ENCODE data around the gene LYST. TPM values are rescaled to one million over a fixed set of nuclear protein-coding genes. Genes with fewer than 3 reads are reported as not detected.
"Not testable (repeated sequence)": the region's sequence is repeated elsewhere in the genome, so short reads cannot be mapped to it uniquely, and the experiment has no call there.

Gene LYST, protein sequence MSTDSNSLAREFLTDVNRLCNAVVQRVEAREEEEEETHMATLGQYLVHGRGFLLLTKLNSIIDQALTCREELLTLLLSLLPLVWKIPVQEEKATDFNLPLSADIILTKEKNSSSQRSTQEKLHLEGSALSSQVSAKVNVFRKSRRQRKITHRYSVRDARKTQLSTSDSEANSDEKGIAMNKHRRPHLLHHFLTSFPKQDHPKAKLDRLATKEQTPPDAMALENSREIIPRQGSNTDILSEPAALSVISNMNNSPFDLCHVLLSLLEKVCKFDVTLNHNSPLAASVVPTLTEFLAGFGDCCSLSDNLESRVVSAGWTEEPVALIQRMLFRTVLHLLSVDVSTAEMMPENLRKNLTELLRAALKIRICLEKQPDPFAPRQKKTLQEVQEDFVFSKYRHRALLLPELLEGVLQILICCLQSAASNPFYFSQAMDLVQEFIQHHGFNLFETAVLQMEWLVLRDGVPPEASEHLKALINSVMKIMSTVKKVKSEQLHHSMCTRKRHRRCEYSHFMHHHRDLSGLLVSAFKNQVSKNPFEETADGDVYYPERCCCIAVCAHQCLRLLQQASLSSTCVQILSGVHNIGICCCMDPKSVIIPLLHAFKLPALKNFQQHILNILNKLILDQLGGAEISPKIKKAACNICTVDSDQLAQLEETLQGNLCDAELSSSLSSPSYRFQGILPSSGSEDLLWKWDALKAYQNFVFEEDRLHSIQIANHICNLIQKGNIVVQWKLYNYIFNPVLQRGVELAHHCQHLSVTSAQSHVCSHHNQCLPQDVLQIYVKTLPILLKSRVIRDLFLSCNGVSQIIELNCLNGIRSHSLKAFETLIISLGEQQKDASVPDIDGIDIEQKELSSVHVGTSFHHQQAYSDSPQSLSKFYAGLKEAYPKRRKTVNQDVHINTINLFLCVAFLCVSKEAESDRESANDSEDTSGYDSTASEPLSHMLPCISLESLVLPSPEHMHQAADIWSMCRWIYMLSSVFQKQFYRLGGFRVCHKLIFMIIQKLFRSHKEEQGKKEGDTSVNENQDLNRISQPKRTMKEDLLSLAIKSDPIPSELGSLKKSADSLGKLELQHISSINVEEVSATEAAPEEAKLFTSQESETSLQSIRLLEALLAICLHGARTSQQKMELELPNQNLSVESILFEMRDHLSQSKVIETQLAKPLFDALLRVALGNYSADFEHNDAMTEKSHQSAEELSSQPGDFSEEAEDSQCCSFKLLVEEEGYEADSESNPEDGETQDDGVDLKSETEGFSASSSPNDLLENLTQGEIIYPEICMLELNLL (N-terminal part only)
- total RNA-seq = 10 to 100 TPM; 48.0 to 62.8 (median 61.0) TPM

DNA sequence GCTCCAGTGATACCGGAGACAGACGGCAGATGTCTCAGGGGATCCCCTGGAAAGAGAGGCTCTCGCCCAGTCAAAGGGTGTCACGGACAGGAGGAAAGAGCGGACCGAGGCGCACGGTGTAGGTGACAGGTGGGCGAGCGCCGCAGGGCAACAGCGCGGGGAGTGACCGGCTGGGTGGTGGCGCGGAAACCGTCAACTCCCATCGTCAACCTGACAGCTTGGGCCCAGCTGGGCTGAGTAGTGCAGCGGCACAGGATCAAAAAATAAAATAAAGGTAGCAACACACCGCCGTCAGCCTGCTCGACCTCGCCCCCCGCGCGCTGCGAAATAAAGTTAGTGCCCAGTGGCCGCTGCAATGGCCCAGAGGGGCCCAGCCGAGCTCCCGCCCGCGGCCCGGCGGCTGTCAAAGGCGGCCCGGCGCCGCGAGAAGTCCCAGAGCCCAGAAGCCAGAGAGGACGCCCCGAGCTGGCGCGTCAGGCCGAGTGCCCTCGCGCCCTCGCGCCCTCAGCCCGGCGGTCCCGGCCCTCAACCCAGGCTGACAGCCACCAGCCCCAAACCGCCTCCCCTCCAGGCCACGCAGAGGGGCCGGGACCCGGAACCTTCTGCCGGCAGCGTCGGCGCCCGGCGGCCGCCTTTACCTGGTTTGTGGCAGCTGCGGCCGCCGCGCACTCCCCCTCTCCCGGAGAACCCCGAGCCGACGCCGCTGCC lies at the start of gene LYST:
Gene LYST, minus strand, starts transcription at position 702 of the 708 bp plus-strand sequence. CDS start 36,489 bp downstream, outside the sequence.
- peaks cover 0 to 34% (median 14%) of the 10 kb centered on the region in 4 donors for H3K4me1 ChIP-seq
- H3K9me3 ChIP-seq = no peaks in the 10 kb centered on the region
- peak within 1 kb of the TSS; percentile 81 to 100 (median 92) for H3K4me3 ChIP-seq
- no peaks in the 10 kb centered on the region for H3K36me3 ChIP-seq
- peak; percentile 26 to 45 for DNase-seq (ENCODE audit: low spot score in 2 of 2)
- no peaks in the 10 kb centered on the region for H3K27me3 ChIP-seq
- H3K27ac ChIP-seq = peak within 1 kb of the TSS; percentile 92 to 97 (median 94)
- TF ChIP-seq POLR2A (IDR thresholded peaks at IDR 0.05) (no peak), EP300 (IDR thresholded peaks at IDR 0.05) (no peak)
- TF ChIP-seq, protein P1, sequence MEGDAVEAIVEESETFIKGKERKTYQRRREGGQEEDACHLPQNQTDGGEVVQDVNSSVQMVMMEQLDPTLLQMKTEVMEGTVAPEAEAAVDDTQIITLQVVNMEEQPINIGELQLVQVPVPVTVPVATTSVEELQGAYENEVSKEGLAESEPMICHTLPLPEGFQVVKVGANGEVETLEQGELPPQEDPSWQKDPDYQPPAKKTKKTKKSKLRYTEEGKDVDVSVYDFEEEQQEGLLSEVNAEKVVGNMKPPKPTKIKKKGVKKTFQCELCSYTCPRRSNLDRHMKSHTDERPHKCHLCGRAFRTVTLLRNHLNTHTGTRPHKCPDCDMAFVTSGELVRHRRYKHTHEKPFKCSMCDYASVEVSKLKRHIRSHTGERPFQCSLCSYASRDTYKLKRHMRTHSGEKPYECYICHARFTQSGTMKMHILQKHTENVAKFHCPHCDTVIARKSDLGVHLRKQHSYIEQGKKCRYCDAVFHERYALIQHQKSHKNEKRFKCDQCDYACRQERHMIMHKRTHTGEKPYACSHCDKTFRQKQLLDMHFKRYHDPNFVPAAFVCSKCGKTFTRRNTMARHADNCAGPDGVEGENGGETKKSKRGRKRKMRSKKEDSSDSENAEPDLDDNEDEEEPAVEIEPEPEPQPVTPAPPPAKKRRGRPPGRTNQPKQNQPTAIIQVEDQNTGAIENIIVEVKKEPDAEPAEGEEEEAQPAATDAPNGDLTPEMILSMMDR (IDR thresholded peaks at IDR 0.05) = peak; percentile 18 to 56 (median 43)
- WGBS, 2 donors = 0 to 1% methylated on average over 19 to 22 of the region's 71 CpGs

DNA sequence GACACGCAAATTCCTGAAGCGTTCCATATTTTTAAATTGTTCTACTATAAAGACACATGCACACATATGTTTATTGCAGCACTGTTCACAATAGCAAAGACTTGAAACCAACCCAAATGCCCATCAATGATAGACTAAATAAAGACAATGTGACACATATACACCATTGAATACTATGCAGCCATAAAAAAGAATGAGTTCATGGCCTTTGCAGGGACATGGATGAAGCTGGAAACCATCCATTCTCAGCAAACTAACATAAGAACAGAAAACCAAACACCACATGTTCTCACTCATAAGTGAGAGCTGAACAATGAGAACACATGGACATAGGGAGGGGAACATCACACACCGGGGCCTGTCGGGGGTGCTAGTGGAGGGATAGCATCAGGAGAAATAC lies 48.8 kb upstream of the LYST start:
- H3K4me3 ChIP-seq; H3K27ac ChIP-seq; H3K36me3 ChIP-seq; H3K9me3 ChIP-seq; H3K27me3 ChIP-seq; DNase-seq (ENCODE audit: low spot score in 2 of 2): not testable (repeated sequence)
- H3K4me1 ChIP-seq = peaks cover 0 to 44% (median 32%) of the 10 kb centered on the region in 4 donors
- 93 to 96% methylated on average over 4 of the region's 4 CpGs for WGBS, 2 donors

DNA sequence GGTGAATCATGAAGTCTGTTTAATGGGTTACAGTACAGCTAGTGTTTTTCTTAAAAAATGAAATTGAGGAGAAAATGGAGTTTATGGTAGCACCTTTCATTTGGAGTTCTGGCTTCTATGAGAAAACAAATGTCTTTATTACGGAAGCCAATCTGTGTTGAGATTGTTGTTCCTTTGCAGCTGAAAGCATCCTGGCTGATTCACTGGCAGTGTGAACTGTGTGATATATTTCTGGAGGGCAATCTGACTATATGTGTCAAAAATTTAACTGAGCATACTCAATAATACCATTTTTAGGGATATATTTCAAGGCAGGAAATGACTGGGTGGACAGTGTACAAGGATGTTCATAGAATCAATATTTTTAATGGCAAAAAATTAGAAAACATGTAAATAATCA lies 46.6 kb upstream of the LYST start:
- Histone ChIP-seq H3K36me3 (no peaks in the 10 kb centered on the region), H3K4me3 (no peak overlapping the region), H3K27me3 (no peaks in the 10 kb centered on the region), H3K9me3 (no peaks in the 10 kb centered on the region), H3K4me1 (peaks cover 0 to 37% (median 20%) of the 10 kb centered on the region in 4 donors), H3K27ac (peak overlapping the region in 1 of 4 donors; percentile 15)
- no peak for DNase-seq (ENCODE audit: low spot score in 2 of 2)
- WGBS, 2 donors = 90 to 91% methylated on average over 1 of the region's 1 CpG
- TF ChIP-seq, protein P1 (IDR thresholded peaks at IDR 0.05) = no peak
- TF ChIP-seq EP300 (IDR thresholded peaks at IDR 0.05) = no peak
- TF ChIP-seq POLR2A (IDR thresholded peaks at IDR 0.05) = no peak

DNA sequence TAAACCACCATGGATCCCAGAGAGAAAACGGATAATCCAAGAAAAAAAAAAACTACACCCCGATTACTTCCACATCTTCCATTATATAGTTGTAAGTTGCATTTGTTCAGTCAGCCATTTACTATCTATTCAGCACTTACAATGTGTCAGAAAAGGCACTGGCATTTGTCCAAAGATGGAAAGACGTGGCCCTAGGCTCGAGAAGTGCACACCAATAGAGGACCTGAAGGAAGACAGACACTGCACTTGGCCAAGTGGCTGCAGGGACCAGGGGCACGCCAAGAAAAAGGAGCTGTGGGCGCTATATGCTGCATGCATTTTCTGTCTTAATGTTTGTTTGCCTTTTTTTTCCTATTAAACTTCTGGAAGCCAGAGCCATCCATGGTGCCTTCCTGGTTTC lies 45.2 kb upstream of the LYST start:
- 77 to 83% methylated on average over 6 of the region's 6 CpGs for WGBS, 2 donors
- H3K4me1 ChIP-seq = peaks cover 0 to 25% (median 10%) of the 10 kb centered on the region in 4 donors
- no peak overlapping the region for H3K4me3 ChIP-seq
- TF ChIP-seq EP300 (IDR thresholded peaks at IDR 0.05) (no peak), POLR2A (IDR thresholded peaks at IDR 0.05) (no peak)
- TF ChIP-seq, protein P1 (IDR thresholded peaks at IDR 0.05) = no peak
- DNase-seq (ENCODE audit: low spot score in 2 of 2) = no peak
- no peaks in the 10 kb centered on the region for H3K9me3 ChIP-seq
- no peaks in the 10 kb centered on the region for H3K36me3 ChIP-seq
- peak overlapping the region in 2 of 4 donors; percentile 20 to 91 for H3K27ac ChIP-seq
- no peaks in the 10 kb centered on the region for H3K27me3 ChIP-seq

DNA sequence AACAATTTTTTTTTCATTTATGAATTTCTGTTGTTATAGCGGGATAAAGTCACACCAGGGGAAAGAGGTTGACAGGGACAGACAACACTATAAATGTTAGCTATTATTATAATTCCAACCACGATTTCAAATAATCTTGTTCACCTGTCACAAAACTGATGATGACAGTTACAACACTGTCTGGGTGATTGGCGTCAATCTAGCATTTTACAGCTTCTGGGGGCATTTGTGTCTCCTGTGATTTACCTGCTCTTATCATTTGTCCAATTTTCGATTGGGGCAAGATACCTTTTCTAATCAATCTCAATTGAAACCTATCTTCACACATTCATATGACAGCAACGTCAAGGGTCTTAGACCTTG lies 44.6 kb upstream of the LYST start:
- DNase-seq (ENCODE audit: low spot score in 2 of 2) = no peak
- Histone ChIP-seq H3K4me1 (peaks cover 0 to 25% (median 8%) of the 10 kb centered on the region in 4 donors), H3K36me3 (no peaks in the 10 kb centered on the region), H3K27me3 (no peaks in the 10 kb centered on the region), H3K9me3 (no peaks in the 10 kb centered on the region), H3K27ac (peak overlapping the region in 2 of 4 donors; percentile 88 to 91), H3K4me3 (no peak overlapping the region)
- WGBS, 2 donors = 91% methylated on average over 5 of the region's 5 CpGs
- TF ChIP-seq EP300 (IDR thresholded peaks at IDR 0.05) = no peak
- TF ChIP-seq POLR2A (IDR thresholded peaks at IDR 0.05) = no peak
- TF ChIP-seq, protein P1 (IDR thresholded peaks at IDR 0.05) = no peak

Data from tibial nerve (tissue), 4 donors.